Liver (tissue), 9 donors: ENCODE measurements around the gene EPB41L4B. TPM values are rescaled to one million over a fixed set of nuclear protein-coding genes. Genes with fewer than 3 reads are reported as not detected.

Source experiments
- DNase-seq: peaks from one replicate; pipeline ENCODE4 v3.0.0-alpha.2; 2017; ENCODE audit warnings: low spot score
- H3K27ac ChIP-seq, 2 donors: one replicate each; pipeline ENCODE4 v1.7.0; 2013; ENCODE audit warnings: inconsistent platforms in 2 of 2, low read length in 2 of 2, control low read depth in 1 of 2, low read depth in 1 of 2, mild to moderate bottlenecking in 1 of 2
- H3K27me3 ChIP-seq, 4 donors: one replicate each; pipeline versions ENCODE4 v1.6.1 to v1.7.0; 2013; ENCODE audit warnings: low read length in 3 of 4, inconsistent platforms in 1 of 4, mild to moderate bottlenecking in 1 of 4, moderate library complexity in 1 of 4; ENCODE audit not compliant: control insufficient read depth in 4 of 4, insufficient read depth in 4 of 4
- H3K36me3 ChIP-seq, 4 donors: one replicate each; pipeline versions ENCODE4 v1.6.1 to v1.7.0; 2013; ENCODE audit warnings: low read length in 3 of 4, mild to moderate bottlenecking in 3 of 4, low read depth in 1 of 4, moderate library complexity in 1 of 4; ENCODE audit not compliant: control insufficient read depth in 4 of 4, insufficient read depth in 3 of 4
- H3K4me1 ChIP-seq, 4 donors: one replicate each; pipeline versions ENCODE4 v1.6.1 to v1.7.0; 2013; ENCODE audit warnings: low read length in 3 of 4, mild to moderate bottlenecking in 3 of 4, moderate library complexity in 1 of 4; ENCODE audit not compliant: control insufficient read depth in 4 of 4, insufficient read depth in 4 of 4
- H3K4me3 ChIP-seq, 3 donors: one replicate each; pipeline versions ENCODE4 v1.6.1 to v1.7.0; 2013; ENCODE audit warnings: low read length in 3 of 3, control low read depth in 1 of 3, low read depth in 1 of 3, mild to moderate bottlenecking in 1 of 3
- H3K9ac ChIP-seq, 2 donors: one replicate each; pipeline ENCODE4 v1.7.0; 2013; ENCODE audit warnings: low read length in 2 of 2, mild to moderate bottlenecking in 2 of 2, moderate library complexity in 2 of 2, control low read depth in 1 of 2, low read depth in 1 of 2
- H3K9me3 ChIP-seq, 4 donors: one replicate each; pipeline versions ENCODE4 v1.6.1 to v1.7.0; 2013; ENCODE audit warnings: low read length in 3 of 4; ENCODE audit not compliant: control insufficient read depth in 4 of 4
- ATF3 ChIP-seq: IDR thresholded peaks from 2 replicates; pipeline ENCODE4 v1.6.1; 2016; ENCODE audit warnings: antibody characterized with exemption
- CTCF ChIP-seq: fragments of 150-350 bp; IDR thresholded peaks from 2 replicates; pipeline ENCODE4 v1.5.1; 2017; ENCODE audit warnings: improper control_type of control experiment, low read depth, low read length; ENCODE audit not compliant: missing input control
- FOXA1 ChIP-seq: IDR thresholded peaks from 2 replicates; pipeline ENCODE4 v1.6.1; 2016; ENCODE audit warnings: antibody characterized with exemption
- NR2F2 ChIP-seq: IDR thresholded peaks from 2 replicates; pipeline ENCODE4 v1.6.1; 2016; ENCODE audit warnings: antibody characterized with exemption
- RAD21 ChIP-seq, 2 donors: IDR thresholded peaks; 2 replicates each; pipeline ENCODE4 v1.6.1; 2016; ENCODE audit warnings: antibody characterized with exemption in 2 of 2, mild to moderate bottlenecking in 2 of 2
- REST ChIP-seq: IDR thresholded peaks from 2 replicates; pipeline ENCODE4 v1.6.1; 2016; ENCODE audit warnings: antibody characterized with exemption, mild to moderate bottlenecking
- SP1 ChIP-seq: IDR thresholded peaks from 2 replicates; pipeline ENCODE4 v1.6.1; 2018; ENCODE audit warnings: antibody characterized with exemption, mild to moderate bottlenecking
- TAF1 ChIP-seq: conservative IDR thresholded peaks from 2 replicates; pipeline ENCODE4 v1.6.1; 2016; ENCODE audit warnings: antibody characterized with exemption, mild to moderate bottlenecking
- ZBTB33 ChIP-seq: IDR thresholded peaks from 2 replicates; pipeline ENCODE4 v1.6.1; 2016; ENCODE audit warnings: antibody characterized with exemption
- WGBS: extraction: QIAGEN DNeasy Blood & Tissue Kit; methylation state at CpG from one replicate; pipeline ENCODE4 v1.1.7; 2013; 5-methylcytosine and 5-hydroxymethylcytosine counted together
- polyA plus RNA-seq, 2 donors: library from polyadenylated mRNA; stranded (reverse) in 1 of 2; unstranded in 1 of 2; fragments of 200-250 nt in 1 of 2; fragments of >200 nt in 1 of 2; fragmentation: Nextera tagmentation in 1 of 2; extraction: Ambion mirVana in 1 of 2; gene quantifications; one replicate each; pipeline versions ENCODE4 v1.2.1 to v1.2.3, GENCODE V29; 2013 to 2015
- total RNA-seq, 2 donors: library from RNA; depleted of rRNA; stranded (reverse); fragments of >200 nt; gene quantifications; one replicate each; pipeline ENCODE4 v1.2.3, GENCODE V29; 2014
- donor health status: healthy.
- donor health status: healthy.
- donor health status: healthy.
- donor health status: healthy.
- donor health status: healthy.

EPB41L4B gene
- total and polyA plus RNA-seq, 4 donors = 9.9 to 42.6 (median 23.9) TPM

- Histone ChIP-seq H3K4me3 (peak overlapping the region in 1 of 3 donors; percentile 83), H3K4me1 (peaks cover 5 to 43% (median 33%) of the 10 kb centered on the region in 4 donors), H3K27ac (no peak overlapping the region), H3K27me3 (no peaks in the 10 kb centered on the region), H3K9ac (no peak overlapping the region), H3K36me3 (no peaks in the 10 kb centered on the region), H3K9me3 (no peaks in the 10 kb centered on the region)
- no peak for DNase-seq
- 1% methylated on average over 77 of the region's 77 CpGs for WGBS
- TF ChIP-seq CTCF (peak; percentile 4), TAF1 (no peak), RAD21 (IDR thresholded peaks at IDR 0.05) (no peak), NR2F2 (no peak)
Observed at GRCh38 chr9:109320331-109320741, 523 bp downstream of the EPB41L4B start.

- peak; percentile 37 for DNase-seq
- Histone ChIP-seq H3K9ac (peak overlapping the region in 1 of 2 donors; percentile 32), H3K27ac (peak overlapping the region; percentile 51 to 56), H3K4me1 (peaks cover 9 to 49% (median 39%) of the 10 kb centered on the region in 4 donors), H3K36me3 (no peaks in the 10 kb centered on the region), H3K27me3 (no peaks in the 10 kb centered on the region), H3K9me3 (no peaks in the 10 kb centered on the region), H3K4me3 (peak overlapping the region; percentile 60 to 83 (median 66))
- 2% methylated on average over 42 of the region's 42 CpGs for WGBS
- TF ChIP-seq FOXA1 (no peak), ZBTB33 (no peak), ATF3 (no peak)
Observed at GRCh38 chr9:109319626-109320241, 1.1 kb downstream of the EPB41L4B start.

- WGBS = 8% methylated on average over 41 of the region's 41 CpGs
- Histone ChIP-seq H3K27me3 (no peaks in the 10 kb centered on the region), H3K4me1 (peaks cover 12 to 55% (median 43%) of the 10 kb centered on the region in 4 donors), H3K36me3 (no peaks in the 10 kb centered on the region), H3K9me3 (no peaks in the 10 kb centered on the region), H3K4me3 (peak overlapping the region; percentile 60 to 83 (median 66)), H3K27ac (peak overlapping the region; percentile 51 to 56), H3K9ac (peak overlapping the region; percentile 49 to 51)
- TF ChIP-seq RAD21 (IDR thresholded peaks at IDR 0.05) (peak in 1 of 2 donors; percentile 47), REST (no peak), SP1 (no peak)
- peak; percentile 41 for DNase-seq
Observed at GRCh38 chr9:109319017-109319625, 1.7 kb downstream of the EPB41L4B start.
